ENCODE data around the gene CX3CL1.
"Not testable (repeated sequence)": the region's sequence is repeated elsewhere in the genome, so short reads cannot be mapped to it uniquely, and the experiment has no call there.

Gene CX3CL1

DNA sequence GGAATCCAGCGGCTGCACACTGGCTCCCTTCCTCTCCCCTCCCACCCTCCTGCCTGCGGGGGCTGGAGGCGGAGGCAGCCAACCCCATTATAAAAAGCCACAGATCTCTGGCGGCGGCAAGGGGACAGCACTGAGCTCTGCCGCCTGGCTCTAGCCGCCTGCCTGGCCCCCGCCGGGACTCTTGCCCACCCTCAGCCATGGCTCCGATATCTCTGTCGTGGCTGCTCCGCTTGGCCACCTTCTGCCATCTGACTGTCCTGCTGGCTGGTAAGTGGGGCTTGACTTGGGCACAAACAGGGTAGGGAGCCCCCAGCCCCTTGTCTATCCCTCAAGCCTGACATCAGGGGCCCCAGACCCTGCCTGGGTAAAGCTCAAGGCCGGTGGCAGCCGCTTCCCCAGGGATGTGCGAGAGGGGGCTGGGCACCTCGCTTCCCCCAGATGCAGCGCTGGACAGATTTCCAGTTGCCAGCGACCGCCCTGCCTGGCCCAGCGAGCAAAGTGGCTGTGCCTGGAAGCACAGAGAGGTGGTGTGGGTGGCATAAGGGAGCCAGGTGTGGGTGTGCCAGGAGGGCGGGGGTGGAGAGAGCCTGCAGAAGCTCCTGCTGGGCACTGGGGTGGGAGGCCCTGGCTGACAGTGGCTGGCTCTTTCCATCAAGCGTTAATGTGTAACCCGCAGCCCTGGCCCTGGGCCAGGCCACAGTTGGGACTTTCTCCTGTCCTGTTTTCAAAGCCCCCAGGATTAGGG lies at the start of gene CX3CL1:
TSS of gene CX3CL1 (plus strand) at position 119 of the 745 bp plus-strand sequence. CDS start at position 198, 79 bp downstream.
- peak; percentile 4 for DNase-seq

DNA sequence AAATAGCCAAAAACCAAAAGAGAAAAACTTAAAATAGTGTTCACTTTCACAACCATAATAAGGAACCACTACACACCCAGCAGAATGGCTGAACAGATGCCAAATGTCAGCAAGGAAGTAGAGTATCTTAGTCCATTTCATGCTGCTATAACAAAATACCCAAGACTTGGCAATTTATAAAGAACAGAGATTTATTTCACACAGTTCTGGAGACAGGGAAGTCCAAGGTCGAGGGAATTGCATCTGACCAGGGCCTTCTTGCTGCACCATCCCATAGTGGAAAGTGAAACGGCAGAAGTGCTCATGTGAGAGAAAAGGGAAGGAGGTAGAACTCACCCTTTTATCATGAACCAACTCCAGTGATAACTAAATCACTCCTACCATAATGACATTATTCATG lies 47.5 kb upstream of the CX3CL1 start:
- no peak for DNase-seq

DNA sequence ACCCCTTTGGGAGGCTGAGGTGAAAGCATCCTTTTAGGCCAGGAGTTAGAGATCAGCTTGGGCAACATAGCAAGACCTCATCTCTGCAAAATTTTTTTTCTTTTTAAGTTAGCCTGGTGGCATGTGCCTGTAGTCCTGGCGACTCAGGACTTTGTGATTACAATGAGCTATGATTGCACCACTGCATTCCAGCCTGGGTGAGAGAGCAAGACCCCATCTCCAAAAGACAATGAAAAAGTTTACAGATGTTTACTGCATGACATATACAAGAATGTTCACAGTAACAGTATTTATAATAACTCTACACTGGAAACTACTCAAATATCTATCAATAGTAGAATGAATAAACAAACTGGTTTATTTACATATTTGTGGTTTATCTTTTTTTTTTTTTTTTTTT lies 46.8 kb upstream of the CX3CL1 start:
- DNase-seq = no peak

DNA sequence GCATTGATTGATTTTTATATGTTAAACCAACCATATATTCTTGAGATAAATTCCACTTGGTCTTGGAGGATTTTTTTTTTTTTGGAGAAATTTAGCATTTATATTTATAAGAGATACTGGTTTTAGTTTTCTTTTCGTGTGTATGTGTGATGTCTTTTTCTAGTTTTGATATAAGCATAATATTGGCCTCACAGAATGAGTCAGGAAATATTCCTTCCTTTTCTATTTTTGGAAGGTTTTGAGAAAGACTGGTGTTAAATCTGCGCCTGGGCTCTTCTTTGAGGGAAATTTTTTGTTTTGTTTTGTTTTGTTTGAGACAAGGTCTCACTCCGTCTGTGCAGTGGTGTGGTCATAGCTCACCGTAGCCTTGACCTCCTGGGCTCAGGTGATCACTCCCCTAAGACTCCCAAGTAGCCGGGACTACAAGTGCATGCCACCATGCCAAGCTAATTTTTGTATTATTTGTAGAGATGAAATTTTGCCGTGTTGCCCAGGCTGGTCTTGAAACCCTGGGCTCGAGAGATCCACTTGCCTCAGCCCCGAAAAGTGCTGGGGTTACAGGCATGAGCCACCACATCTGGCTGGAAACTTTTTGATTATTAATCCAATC lies 42.5 kb upstream of the CX3CL1 start:
- DNase-seq = no peak

DNA sequence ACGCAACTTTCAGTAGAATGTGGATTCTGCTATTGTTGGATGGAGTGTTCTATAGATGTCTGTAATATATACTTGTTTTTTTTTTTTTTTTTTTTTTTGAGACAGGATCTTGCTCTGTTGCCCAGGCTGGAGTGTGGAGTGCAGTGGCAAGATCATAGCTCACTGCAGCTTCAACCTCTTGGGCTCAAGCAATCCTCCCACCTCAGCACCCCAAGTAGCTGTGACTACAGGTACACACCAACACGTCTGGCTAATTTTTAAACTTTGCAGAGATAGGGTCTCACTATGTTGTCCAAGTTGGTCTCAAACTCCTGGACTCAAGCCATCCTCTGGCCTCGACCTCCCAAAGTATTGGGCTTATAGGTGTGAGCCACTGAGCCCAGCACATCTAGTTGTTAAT lies 40.9 kb upstream of the CX3CL1 start:
- no peak for DNase-seq

DNA sequence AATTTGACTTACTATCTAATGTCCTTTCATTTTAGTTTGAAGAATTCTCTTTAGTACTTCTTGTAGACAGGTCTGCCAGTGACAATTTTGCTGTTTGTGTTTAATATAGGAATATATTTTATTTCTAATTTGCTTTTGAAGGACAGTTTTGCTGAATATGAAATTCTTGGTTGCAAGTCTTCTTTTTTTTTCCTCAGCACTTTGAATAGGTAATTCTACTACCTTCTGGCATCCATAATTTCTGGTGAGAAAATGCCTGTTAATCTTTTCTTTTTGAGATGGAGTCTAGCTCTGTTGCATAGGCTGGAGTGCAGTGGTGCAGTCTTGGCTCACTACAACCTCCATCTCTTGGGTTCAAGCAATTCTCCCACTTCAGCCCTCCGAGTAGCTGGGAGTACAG lies 38.9 kb upstream of the CX3CL1 start:
- DNase-seq = no peak

DNA sequence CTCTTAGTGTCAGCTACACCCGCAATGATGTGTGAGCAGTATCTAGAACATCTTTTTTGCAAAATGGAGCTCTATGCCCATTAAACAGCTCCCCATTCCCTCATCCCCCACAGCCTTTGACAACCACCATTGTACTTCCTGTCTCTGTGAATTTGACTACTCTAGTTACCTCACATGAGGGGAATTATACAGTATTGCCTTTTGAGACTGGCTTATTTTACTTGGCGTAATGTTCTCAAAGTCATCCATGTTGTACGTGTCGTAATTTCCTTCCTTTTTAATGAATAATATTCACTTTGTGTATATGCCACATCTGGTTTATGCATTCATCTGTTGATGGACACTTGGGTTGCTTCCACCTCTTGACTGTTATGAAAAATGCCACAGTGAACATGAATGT lies 36.9 kb upstream of the CX3CL1 start:
- DNase-seq = no peak

DNA sequence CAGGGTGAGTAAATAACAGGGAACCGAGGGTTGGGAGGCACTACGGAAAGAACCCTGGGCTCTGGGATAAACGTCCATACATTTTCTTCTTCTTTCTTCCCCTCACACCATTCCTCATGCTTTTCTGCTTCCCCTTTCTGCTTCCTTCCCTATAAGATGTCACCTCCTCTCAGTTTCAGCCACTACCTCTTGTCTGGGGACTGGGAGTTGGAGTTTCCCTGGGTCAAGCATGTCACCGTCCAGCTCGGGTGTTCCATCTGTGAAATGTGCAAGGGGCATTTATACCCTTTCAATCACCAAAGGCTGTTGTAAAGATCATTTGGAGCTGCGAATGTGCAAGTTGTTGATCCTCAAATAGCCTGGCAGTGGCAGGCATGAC lies 31.2 kb upstream of the CX3CL1 start:
- DNase-seq = no peak

DNA sequence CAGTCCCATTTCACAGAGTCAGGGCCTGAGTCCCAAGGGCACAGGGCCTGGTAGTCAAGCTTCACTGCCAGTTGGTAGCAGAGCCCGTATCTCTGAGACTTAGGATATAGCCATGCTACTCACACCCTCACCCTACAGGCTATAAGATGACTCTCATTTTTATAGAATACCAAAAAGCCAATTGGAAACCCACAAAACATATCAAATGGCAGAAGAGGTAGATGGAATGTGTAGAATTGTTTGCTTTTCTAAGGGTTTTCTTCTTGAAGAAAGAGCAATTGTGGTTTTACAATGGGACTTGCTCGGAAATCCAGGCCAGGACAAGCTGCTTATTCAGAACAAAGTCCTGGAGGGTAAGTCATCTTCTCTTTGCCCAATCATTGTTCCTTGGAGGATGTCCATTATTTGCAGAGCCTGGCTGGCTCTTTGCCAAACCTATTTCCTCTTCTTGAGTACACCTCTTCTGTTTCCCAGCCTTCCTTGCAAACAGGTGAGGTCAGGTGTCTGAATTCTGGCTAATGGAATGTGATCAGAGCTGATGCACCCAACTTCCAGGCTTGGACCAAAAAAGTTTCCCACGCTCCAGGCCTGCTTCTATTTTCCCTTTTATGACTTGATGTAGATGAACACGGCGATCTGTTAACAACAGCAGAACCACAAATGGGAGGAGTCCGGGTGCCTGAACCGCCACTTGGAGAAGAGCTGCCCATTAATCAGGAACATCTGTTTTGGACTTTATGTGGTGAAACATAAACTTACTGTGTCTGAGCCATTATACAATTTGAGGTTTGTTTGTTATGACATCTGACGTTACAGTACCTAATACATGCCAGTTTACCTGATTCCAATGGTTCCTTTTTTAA lies 30.6 kb upstream of the CX3CL1 start:
- DNase-seq = no peak

DNA sequence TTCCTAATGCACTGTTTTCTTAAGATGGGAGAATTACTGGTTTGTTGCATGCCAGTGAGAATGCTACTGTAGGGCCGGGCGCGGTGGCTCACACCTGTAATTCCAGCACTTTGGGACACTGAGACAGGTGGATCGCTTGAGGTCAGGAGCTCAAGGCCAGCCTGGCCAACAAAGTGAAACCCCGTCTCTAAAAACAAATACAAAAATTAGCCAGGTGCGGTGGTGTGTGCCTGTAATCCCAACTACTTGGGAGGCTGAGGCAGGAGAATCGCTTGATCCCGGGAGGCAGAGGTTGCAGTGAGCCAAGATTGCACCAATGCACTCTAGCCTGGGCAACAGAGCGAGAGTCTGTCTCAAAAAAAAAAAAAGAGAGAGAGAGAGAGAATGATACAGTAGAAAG lies 29.7 kb upstream of the CX3CL1 start:
- not testable (repeated sequence) for DNase-seq

DNA sequence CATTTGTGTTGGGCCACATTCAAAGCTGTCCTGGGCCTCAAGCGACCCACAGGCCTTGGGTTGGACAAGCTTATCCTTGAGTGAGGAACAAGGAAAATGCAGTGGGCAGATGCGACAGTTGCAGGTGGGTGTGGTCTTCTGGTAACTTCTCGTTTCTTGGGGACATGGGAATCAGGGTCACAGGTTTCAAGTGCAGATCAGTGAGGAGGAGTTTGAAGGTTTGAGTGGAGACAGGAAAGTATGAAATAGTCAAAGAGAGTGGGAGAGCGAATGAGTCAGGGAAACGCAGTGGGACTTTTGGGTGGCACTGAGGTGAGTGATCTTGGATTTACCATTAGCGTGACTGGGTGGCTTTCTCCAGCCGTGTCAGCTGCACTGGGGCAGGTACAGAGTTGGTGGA lies 29.1 kb upstream of the CX3CL1 start:
- no peak for DNase-seq

DNA sequence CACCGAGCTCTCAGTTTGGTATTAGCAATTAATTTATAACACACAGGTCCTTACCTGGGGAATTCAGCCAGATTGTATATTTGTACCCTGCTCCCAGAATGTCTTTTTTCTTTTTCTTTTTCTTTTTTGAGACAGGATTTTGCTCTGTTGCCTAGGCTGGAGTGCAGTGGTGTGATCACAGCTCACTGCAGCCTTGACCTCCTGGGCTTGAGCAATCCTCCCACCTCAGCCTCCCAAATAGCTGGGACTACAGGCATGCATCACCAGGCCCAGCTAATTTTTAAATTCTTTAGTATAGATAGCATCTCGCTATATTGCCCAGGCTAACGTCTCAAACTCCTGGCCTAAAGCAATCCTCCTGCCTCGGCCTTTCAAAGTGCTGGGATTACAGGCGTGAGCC lies 28.2 kb upstream of the CX3CL1 start:
- not testable (repeated sequence) for DNase-seq

DNA sequence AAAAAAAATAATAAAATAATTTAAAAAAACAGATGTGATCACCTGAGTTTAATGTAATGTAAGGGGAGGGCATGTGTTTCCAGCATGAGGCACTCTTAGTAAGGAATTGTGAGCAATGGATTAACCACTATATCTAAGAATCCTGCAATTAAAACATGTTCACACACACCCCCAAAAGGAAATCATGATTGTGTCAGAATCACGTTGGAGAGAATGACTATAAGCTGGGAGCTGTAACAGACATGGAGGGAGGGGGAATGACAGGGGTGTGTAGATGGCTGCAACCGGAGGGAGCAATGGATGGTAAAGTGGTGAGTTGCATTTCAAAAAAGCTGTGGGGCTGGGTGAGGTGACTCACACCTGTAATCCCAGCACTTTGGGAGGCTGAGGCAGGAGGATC lies 27.3 kb upstream of the CX3CL1 start:
- no peak for DNase-seq

DNA sequence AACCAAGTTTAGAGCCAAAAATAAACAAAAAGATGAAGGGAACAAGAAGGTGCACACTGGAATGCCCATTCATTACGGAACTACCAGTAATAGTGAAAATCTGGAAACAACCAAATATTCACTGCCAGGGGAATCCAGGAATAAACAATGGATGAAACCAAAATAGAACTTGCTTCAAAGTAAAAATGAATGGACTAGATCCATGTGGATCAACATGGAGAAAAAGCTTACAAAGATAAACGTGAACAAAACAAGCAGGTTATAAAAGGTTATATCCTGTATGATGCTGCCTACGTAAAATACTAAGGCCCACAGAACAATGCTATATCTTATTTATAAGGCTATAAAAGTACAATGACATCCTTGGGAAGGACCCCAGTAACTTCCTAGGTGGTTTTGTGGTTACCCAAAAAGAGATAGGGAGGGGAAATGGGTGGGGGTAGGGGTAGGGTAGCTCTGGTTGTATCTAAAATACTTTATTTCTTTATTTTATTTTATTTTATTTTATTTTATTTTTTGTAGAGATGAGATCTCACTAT lies 26.6 kb upstream of the CX3CL1 start:
- DNase-seq = no peak

DNA sequence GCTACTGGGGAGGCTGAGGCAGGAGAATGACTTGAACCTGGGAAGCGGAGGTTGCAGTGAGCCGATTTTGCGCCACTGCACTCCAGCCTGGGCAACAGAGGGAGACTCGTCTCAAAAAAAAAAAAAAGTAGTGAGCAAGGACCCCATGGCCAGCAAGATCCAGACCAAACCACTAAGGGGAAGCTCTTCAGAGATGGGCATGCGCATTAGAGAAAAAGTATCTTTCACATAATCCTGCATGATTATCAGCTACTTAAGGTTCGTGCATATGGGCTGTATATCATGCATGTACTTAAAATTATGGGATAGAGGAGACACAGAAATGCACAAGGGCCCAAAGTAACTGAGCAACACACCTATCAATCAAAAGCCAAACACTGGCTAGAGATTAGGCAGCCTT lies 24.4 kb upstream of the CX3CL1 start:
- DNase-seq = no peak

DNA sequence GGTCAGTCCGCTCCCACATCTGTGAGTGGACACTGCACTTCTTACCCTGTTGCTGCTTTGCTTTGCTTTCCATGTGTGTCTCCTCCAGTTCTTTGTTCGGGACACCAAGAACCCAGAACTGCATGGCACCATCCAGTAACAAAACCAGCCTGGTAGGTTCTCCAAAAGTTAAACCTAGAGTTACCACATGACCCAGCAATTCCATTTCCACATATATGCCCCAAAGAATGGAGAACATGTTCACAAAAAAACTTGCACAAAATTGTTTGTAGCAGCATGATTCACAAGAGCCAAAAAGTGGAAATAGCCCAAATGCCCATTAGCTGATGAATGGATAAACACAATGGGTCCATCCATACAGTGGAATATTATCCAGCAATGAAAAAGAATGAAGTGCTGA lies 24.0 kb upstream of the CX3CL1 start:
- DNase-seq = no peak

DNA sequence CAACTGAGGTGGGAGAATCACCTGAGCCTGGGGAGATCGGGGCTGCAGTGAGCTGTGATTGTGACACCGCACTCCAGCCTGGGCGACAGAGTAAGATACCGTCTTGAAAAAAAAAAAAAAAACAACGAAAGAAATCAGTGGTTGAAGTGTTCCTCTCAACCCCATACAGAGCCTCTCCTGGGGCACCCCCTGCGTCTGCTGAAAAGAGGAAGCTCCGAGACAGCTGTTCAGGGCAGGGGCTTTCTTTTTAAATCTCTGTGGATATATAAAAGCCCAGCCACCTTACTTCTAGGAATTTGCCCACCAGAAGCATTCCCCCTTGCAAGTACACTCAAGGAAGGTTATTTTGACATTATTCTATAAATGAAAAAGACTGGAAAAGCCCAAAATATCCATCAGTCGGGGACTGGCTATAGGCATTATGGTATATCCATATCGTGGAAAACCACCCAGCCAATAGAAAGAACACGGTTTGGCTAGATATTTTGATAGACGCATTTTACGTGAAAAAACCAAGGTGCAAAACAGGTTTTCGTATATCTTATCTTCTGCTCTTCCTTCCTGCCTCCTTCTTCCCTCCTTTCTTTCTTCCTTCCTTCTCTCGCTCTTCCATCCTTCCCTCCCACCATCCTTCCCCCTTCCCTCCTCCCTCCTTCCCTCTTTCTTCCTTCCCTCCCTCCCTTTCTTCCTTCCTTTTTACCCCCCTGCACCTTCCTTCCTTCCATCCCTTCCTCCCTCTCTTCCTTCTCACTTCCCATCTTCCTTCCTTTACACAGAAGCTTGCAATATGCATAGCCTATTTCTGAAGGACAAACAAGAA lies 22.9 kb upstream of the CX3CL1 start:
- DNase-seq = no peak

DNA sequence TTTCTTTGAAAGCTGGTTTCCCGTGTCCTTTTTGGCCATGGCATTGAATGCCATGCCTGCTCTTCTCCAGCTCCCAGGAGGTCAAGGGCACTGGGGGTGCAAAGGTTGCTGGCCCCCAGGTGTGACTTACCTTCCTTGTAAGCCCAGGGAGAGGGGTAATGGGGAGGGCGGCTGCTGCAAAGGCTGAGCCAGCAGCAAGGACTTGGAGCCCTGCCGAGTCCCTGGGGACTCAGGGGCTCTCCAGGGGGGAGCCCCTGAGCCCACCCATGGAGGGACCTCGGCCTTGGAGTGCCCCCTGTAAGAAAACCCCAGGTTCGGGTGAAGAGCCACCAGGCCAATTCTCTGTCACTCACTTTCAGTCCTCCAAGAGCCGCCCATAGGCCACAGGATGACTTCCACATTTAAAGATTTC lies 19.6 kb upstream of the CX3CL1 start:
- DNase-seq = no peak

DNA sequence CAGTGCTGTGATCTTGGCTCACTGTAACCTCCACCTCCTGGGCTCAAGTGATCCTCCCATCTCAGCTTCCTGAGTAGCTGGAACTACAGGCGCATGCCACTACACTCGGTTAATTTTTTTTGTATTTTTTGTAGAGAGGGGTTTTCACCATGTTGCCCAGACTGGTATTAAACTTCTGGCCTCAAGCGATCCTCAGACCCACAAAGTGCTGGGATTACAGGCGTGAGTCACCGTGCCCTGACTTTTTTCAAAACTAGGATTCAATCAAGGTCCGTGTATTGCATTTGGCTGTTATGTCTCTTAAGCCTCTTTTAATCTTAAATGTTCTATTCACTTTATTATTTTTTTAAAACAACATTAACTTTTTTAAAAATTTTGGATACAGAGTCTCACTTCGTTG lies 18.0 kb upstream of the CX3CL1 start:
- DNase-seq = no peak

DNA sequence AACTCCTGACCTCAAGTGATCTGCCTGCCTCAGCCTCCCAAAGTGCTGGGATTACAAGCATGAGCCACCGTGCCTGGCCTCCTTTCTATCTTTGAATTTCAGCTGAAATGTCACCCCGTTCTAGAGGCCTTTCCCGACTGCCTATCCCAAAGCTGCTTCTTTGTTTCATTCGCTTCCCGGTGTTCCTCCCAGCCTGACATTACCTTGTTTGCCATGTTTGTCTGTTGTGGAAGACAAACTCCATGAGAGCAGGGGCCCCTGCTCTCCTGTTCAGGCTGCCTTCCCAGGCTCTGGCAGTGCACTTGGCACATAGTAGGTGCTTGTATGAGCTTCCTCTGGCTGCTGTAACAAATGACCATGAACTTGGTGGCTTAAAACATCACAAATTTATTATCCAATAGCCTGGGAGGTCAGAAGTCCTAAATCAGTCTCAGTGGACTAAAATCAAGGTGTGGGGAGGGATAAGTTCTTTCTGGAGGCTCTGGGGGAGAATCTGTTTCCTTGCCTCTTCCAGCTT lies 16.3 kb upstream of the CX3CL1 start:
- DNase-seq = no peak

DNA sequence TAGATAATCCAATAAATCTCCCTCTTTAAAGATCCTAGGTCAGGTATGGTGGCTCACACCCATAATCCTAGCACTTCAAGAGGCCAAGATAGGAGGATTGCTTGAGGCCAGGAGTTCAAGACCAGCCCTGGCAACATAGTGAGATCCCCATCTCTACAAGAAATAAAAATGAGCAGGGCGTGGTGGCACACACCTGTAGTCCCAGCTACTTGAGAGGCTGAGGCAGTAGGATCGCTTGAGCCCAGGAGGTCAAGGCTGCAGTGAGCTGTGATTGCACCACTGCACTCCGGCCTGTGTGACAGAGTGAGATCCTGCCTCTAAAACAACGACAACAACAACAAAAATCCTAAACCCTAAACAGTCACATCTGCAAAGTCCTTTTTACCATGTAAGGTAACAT lies 15.7 kb upstream of the CX3CL1 start:
- no peak for DNase-seq

DNA sequence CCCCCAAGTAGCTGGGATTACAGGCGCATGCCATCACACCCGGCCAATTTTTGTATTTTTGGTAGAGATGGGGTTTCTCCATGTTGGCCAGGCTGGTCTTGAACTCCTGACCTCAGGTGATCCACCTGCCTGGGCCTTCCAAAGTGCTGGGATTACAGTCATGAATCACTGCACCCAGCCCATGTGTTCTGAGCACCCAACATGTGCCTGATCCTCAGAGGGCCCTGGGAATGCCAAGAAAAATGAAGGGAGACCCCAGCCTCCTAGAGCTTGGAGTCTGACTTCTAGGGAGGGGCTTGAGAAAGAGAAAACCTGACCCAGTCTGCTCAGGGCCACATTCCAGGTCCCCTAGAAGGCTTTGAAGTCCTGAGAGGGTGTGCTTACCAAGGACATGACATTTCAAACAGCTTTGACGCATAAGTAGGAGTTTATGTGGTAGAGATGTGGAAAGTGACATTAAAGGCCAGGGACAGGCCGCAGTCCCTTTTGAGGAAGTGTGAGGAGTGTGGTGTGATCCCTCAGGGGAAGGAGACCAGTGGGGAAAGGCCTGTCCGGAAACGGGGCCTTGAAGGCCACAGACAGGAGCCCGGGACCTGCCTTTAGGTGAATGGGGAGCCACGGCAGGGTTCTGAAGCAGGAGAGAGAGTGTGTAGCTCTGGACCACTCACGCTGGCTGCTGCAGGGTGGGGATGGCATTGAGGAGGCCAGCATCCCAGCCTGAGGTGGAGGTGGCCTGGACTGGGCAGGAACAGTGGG lies 14.8 kb upstream of the CX3CL1 start:
- no peak for DNase-seq

Measured in NCI-H1092 (cell line).